Measurements from ENCODE around the gene FAAP20.

The FAAP20 gene

GRCh38 chr1:2202008-2202575 lies 7.5 kb upstream of the FAAP20 start:
- TF ChIP-seq CTCF (IDR thresholded peaks at IDR 0.05; ENCODE audit: low read length) (no peak), EZH2 (IDR thresholded peaks at IDR 0.05; ENCODE audit: borderline replicate concordance, low read length) (no peak)
- no peak overlapping the region for H3K4me2 ChIP-seq (ENCODE audit: low read length)

GRCh38 chr1:2201062-2201461 lies 6.5 kb upstream of the FAAP20 start:
- Histone ChIP-seq H3K4me3 (ENCODE audit: low read depth, low read length, poor library complexity, severe bottlenecking) (no peak overlapping the region), H3K36me3 (ENCODE audit: insufficient read depth, low read length) (no peaks in the 10 kb centered on the region), H4K20me1 (ENCODE audit: insufficient read depth, low read length) (no peaks in the 10 kb centered on the region), H3K9ac (ENCODE audit: low read length) (no peak overlapping the region), H3K79me2 (ENCODE audit: insufficient read depth, low read length) (no peaks in the 10 kb centered on the region), H3K4me2 (ENCODE audit: low read length) (no peak overlapping the region), H3K9me2 (ENCODE audit: low read depth, low read length) (no peaks in the 10 kb centered on the region), H3K27ac (ENCODE audit: low read depth, low read length, poor library complexity, severe bottlenecking) (no peak overlapping the region), H2AFZ (ENCODE audit: low read length) (no peak overlapping the region), H3K4me1 (ENCODE audit: insufficient read depth, low read length, severe bottlenecking) (peaks cover 6% of the 10 kb centered on the region), H3F3A (ENCODE audit: insufficient read depth, low read length) (no peaks in the 10 kb centered on the region), H3K27me3 (ENCODE audit: insufficient read depth, low read length) (no peaks in the 10 kb centered on the region), H3K9me3 (ENCODE audit: low read length) (no peaks in the 10 kb centered on the region)
- no peak for TF ChIP-seq EZH2 (IDR thresholded peaks at IDR 0.05; ENCODE audit: borderline replicate concordance, low read length)
- TF ChIP-seq CTCF (IDR thresholded peaks at IDR 0.05; ENCODE audit: low read length), result no peak

More at GRCh38 chr1:2202008-2202575, 7.5 kb upstream of the FAAP20 start:
- Histone ChIP-seq H3K27me3 (ENCODE audit: insufficient read depth, low read length) (no peaks in the 10 kb centered on the region), H4K20me1 (ENCODE audit: insufficient read depth, low read length) (no peaks in the 10 kb centered on the region), H3F3A (ENCODE audit: insufficient read depth, low read length) (no peaks in the 10 kb centered on the region), H3K36me3 (ENCODE audit: insufficient read depth, low read length) (no peaks in the 10 kb centered on the region), H3K4me1 (ENCODE audit: insufficient read depth, low read length, severe bottlenecking) (peaks cover 6% of the 10 kb centered on the region), H3K9me2 (ENCODE audit: low read depth, low read length) (no peaks in the 10 kb centered on the region), H2AFZ (ENCODE audit: low read length) (no peak overlapping the region), H3K4me3 (ENCODE audit: low read depth, low read length, poor library complexity, severe bottlenecking) (no peak overlapping the region), H3K79me2 (ENCODE audit: insufficient read depth, low read length) (no peaks in the 10 kb centered on the region), H3K9me3 (ENCODE audit: low read length) (no peaks in the 10 kb centered on the region), H3K27ac (ENCODE audit: low read depth, low read length, poor library complexity, severe bottlenecking) (no peak overlapping the region), H3K9ac (ENCODE audit: low read length) (no peak overlapping the region)

- Histone ChIP-seq H3K79me2 (ENCODE audit: insufficient read depth, low read length) (no peaks in the 10 kb centered on the region), H3K4me3 (ENCODE audit: low read depth, low read length, poor library complexity, severe bottlenecking) (no peak overlapping the region), H3K36me3 (ENCODE audit: insufficient read depth, low read length) (no peaks in the 10 kb centered on the region), H3K27me3 (ENCODE audit: insufficient read depth, low read length) (no peaks in the 10 kb centered on the region), H3F3A (ENCODE audit: insufficient read depth, low read length) (no peaks in the 10 kb centered on the region), H3K4me1 (ENCODE audit: insufficient read depth, low read length, severe bottlenecking) (peaks cover 6% of the 10 kb centered on the region), H3K27ac (ENCODE audit: low read depth, low read length, poor library complexity, severe bottlenecking) (no peak overlapping the region), H3K4me2 (ENCODE audit: low read length) (no peak overlapping the region), H2AFZ (ENCODE audit: low read length) (no peak overlapping the region), H3K9me2 (ENCODE audit: low read depth, low read length) (no peaks in the 10 kb centered on the region), H3K9ac (ENCODE audit: low read length) (no peak overlapping the region), H4K20me1 (ENCODE audit: insufficient read depth, low read length) (no peaks in the 10 kb centered on the region), H3K9me3 (ENCODE audit: low read length) (no peaks in the 10 kb centered on the region)
- TF ChIP-seq CTCF (IDR thresholded peaks at IDR 0.05; ENCODE audit: low read length), result no peak
- no peak for TF ChIP-seq EZH2 (IDR thresholded peaks at IDR 0.05; ENCODE audit: borderline replicate concordance, low read length)
Observed at GRCh38 chr1:2200308-2200943, 5.9 kb upstream of the FAAP20 start.

Measured in OCI-LY1 (cell line).